Type B pancreatic cell (in vitro differentiated cells): ENCODE results near the gene ADAMTS20. TPM values are rescaled to one million over a fixed set of nuclear protein-coding genes. Genes with fewer than 3 reads are reported as not detected.

Experiments
- DNase-seq: peaks from one replicate; pipeline ENCODE4 v3.0.0; 2021; ENCODE audit warnings: mixed read lengths; ENCODE audit not compliant: unreplicated experiment; ENCODE audit errors: extremely low spot score
- H3K27ac Mint-ChIP-seq: 2 replicates; pipeline ENCODE4 v1.8.0; 2021; ENCODE audit warnings: mild to moderate bottlenecking, mixed read lengths
- H3K27me3 Mint-ChIP-seq: 2 replicates; pipeline ENCODE4 v1.8.0; 2021; ENCODE audit warnings: mixed read lengths
- H3K36me3 Mint-ChIP-seq: 2 replicates; pipeline ENCODE4 v1.8.0; 2021; ENCODE audit warnings: mixed read lengths
- H3K4me1 Mint-ChIP-seq: one replicate; pipeline ENCODE4 v1.8.0; 2021; ENCODE audit warnings: mixed read lengths; ENCODE audit not compliant: unreplicated experiment
- H3K4me3 Mint-ChIP-seq: 2 replicates; pipeline ENCODE4 v1.8.0; 2021; ENCODE audit warnings: mild to moderate bottlenecking, mixed read lengths
- H3K9me3 Mint-ChIP-seq: 2 replicates; pipeline ENCODE4 v1.8.0; 2021; ENCODE audit warnings: mixed read lengths
- total RNA-seq: library from RNA; stranded (reverse); gene quantifications from 2 replicates; pipeline ENCODE4 v1.2.1, GENCODE V29; 2021; ENCODE audit warnings: low replicate concordance
- TF ChIP-seq, protein P1 (sequence below): fragments of 200-600 bp; sonication (generic); conservative IDR thresholded peaks from 2 replicates; pipeline ENCODE4 v1.5.0; 2021; ENCODE audit warnings: antibody characterized with exemption, mild to moderate bottlenecking

Gene ADAMTS20
- total RNA-seq, 1 donor from 2014 or later = 3.1 TPM

GRCh38 chr12:43406801-43407200, 145.2 kb downstream of the ADAMTS20 start:
- no peak for DNase-seq
- Mint-ChIP-seq H3K27ac (no peak overlapping the region), H3K9me3 (no peaks in the 10 kb centered on the region), H3K4me3 (no peak overlapping the region), H3K36me3 (no peaks in the 10 kb centered on the region), H3K27me3 (no peaks in the 10 kb centered on the region), H3K4me1 (peaks cover 10% of the 10 kb centered on the region)
- TF ChIP-seq, protein P1, sequence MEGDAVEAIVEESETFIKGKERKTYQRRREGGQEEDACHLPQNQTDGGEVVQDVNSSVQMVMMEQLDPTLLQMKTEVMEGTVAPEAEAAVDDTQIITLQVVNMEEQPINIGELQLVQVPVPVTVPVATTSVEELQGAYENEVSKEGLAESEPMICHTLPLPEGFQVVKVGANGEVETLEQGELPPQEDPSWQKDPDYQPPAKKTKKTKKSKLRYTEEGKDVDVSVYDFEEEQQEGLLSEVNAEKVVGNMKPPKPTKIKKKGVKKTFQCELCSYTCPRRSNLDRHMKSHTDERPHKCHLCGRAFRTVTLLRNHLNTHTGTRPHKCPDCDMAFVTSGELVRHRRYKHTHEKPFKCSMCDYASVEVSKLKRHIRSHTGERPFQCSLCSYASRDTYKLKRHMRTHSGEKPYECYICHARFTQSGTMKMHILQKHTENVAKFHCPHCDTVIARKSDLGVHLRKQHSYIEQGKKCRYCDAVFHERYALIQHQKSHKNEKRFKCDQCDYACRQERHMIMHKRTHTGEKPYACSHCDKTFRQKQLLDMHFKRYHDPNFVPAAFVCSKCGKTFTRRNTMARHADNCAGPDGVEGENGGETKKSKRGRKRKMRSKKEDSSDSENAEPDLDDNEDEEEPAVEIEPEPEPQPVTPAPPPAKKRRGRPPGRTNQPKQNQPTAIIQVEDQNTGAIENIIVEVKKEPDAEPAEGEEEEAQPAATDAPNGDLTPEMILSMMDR = no peak

- H3K27ac Mint-ChIP-seq = no peak overlapping the region
- TF ChIP-seq, protein P1 = no peak
- H3K27me3 Mint-ChIP-seq = no peaks in the 10 kb centered on the region
- H3K36me3 Mint-ChIP-seq = no peaks in the 10 kb centered on the region
- H3K4me3 Mint-ChIP-seq = no peak overlapping the region
- H3K9me3 Mint-ChIP-seq = no peaks in the 10 kb centered on the region
- peaks cover 14% of the 10 kb centered on the region for H3K4me1 Mint-ChIP-seq
- no peak for DNase-seq
These were observed 149.6 kb downstream of the ADAMTS20 start for GRCh38 chr12:43402436-43402835.

DNA sequence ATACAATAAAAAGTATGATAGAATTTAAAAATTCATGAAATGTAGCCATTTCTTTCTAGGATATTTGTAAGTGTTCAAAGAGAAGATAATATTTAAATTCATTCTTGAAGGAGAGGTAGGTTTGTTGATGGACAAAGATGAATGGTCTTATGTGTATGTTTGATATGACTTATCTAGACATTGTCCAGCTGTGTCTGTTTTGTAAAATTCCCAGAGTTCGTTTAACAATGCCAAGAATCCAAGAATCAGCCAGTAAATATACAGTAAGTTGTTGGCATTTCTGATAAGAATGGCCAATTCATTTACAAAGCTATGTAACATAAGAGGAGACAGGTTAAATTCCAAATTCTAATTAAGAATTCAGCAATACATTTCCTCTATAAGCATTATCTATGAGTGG, 150.9 kb downstream of the ADAMTS20 start:
- Mint-ChIP-seq H3K27me3 (no peaks in the 10 kb centered on the region), H3K36me3 (no peaks in the 10 kb centered on the region), H3K27ac (no peak overlapping the region), H3K4me3 (no peak overlapping the region), H3K4me1 (peaks cover 18% of the 10 kb centered on the region), H3K9me3 (no peaks in the 10 kb centered on the region)
- DNase-seq = no peak
- TF ChIP-seq, protein P1 = no peak

- peaks cover 14% of the 10 kb centered on the region for H3K4me1 Mint-ChIP-seq
- no peaks in the 10 kb centered on the region for H3K36me3 Mint-ChIP-seq
- TF ChIP-seq, protein P1 = no peak
- no peak overlapping the region for H3K27ac Mint-ChIP-seq
- no peaks in the 10 kb centered on the region for H3K27me3 Mint-ChIP-seq
- no peak for DNase-seq
- H3K9me3 Mint-ChIP-seq = no peaks in the 10 kb centered on the region
- no peak overlapping the region for H3K4me3 Mint-ChIP-seq
These were observed 155.3 kb downstream of the ADAMTS20 start for GRCh38 chr12:43396671-43397070.

DNA sequence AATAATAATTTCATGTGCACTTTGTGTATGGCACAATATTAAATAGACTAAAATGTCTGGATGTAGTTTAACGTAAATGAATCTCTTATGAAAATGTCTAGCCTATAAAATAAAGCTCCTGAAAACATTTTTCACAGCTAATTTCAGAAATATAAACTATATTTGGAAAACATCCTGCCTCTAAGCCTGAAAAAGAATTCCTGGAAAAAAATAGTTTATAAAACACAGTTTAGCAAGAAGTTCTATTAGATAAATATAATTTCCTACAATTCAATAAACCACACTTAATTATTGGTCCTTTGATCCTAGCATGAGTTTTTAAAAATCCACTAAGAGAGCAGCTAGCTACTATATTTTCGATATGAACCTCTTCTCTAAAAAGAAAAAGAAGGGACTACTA, 159.9 kb downstream of the ADAMTS20 start:
- TF ChIP-seq, protein P1 = no peak
- Mint-ChIP-seq H3K4me1 (peaks cover under 1% of the 10 kb centered on the region), H3K36me3 (no peaks in the 10 kb centered on the region), H3K27me3 (no peaks in the 10 kb centered on the region), H3K9me3 (peaks cover 7% of the 10 kb centered on the region), H3K27ac (no peak overlapping the region), H3K4me3 (no peak overlapping the region)
- DNase-seq = no peak

GRCh38 chr12:43381879-43382278, 170.1 kb downstream of the ADAMTS20 start:
- H3K4me1 Mint-ChIP-seq = no peaks in the 10 kb centered on the region
- no peak for DNase-seq
- H3K36me3 Mint-ChIP-seq = no peaks in the 10 kb centered on the region
- no peak overlapping the region for H3K27ac Mint-ChIP-seq
- no peaks in the 10 kb centered on the region for H3K27me3 Mint-ChIP-seq
- H3K9me3 Mint-ChIP-seq = peaks cover 14% of the 10 kb centered on the region
- no peak overlapping the region for H3K4me3 Mint-ChIP-seq
- TF ChIP-seq, protein P1 = no peak
